AG20443 (cell line): ENCODE data around the gene IFT122.
A peak's percentile ranks its signal among the peaks of the same experiment; 100 is the strongest.
"Not testable (repeated sequence)": the region's sequence is repeated elsewhere in the genome, so short reads cannot be mapped to it uniquely, and the experiment has no call there.

Experiments used
- DNase-seq: peaks from one replicate; pipeline ENCODE4 v3.0.0; 2012; ENCODE audit warnings: low spot score, mixed read lengths

Gene IFT122

GRCh38 chr3:129439817-129440617 lies at the start of gene IFT122, which contains the start of gene MBD4:
TSS of gene IFT122 (plus strand) at chr3:129440224. CDS start at chr3:129440331, 107 bp downstream.
TSS of gene MBD4 (minus strand) at chr3:129439948. CDS start at chr3:129439833, 115 bp downstream.
- peak; percentile 99 for DNase-seq

- not testable (repeated sequence) for DNase-seq
Measured at GRCh38 chr3:129391583-129391982, 48.4 kb upstream of the IFT122 start.

- DNase-seq = not testable (repeated sequence)
Measured at GRCh38 chr3:129392106-129392887, 47.7 kb upstream of the IFT122 start.

GRCh38 chr3:129393271-129393670 lies 46.8 kb upstream of the IFT122 start:
- no peak for DNase-seq

GRCh38 chr3:129393760-129394564 lies 46.1 kb upstream of the IFT122 start:
- not testable (repeated sequence) for DNase-seq

- peak; percentile 55 for DNase-seq
Measured at GRCh38 chr3:129398803-129399144, 41.2 kb upstream of the IFT122 start.

GRCh38 chr3:129399145-129399894 lies 40.7 kb upstream of the IFT122 start:
- peak; percentile 90 for DNase-seq

- no peak for DNase-seq
Measured at GRCh38 chr3:129399895-129400357, 40.1 kb upstream of the IFT122 start.

GRCh38 chr3:129402210-129402609 lies 37.8 kb upstream of the IFT122 start:
- DNase-seq = no peak

- no peak for DNase-seq
Measured at GRCh38 chr3:129402616-129403015, 37.4 kb upstream of the IFT122 start.

- DNase-seq = no peak
Measured at GRCh38 chr3:129403450-129403849, 36.6 kb upstream of the IFT122 start.

GRCh38 chr3:129404130-129404529 lies 35.9 kb upstream of the IFT122 start:
- no peak for DNase-seq

- DNase-seq = no peak
Measured at GRCh38 chr3:129404610-129405009, 35.4 kb upstream of the IFT122 start.

GRCh38 chr3:129409541-129409940 lies 30.5 kb upstream of the IFT122 start:
- DNase-seq = no peak

- DNase-seq = no peak
Measured at GRCh38 chr3:129410971-129411370, 29.1 kb upstream of the IFT122 start.

- DNase-seq = no peak
Measured at GRCh38 chr3:129412542-129413198, 27.4 kb upstream of the IFT122 start.

GRCh38 chr3:129413238-129413637 lies 26.8 kb upstream of the IFT122 start:
- not testable (repeated sequence) for DNase-seq

- peak; percentile 81 for DNase-seq
Measured at GRCh38 chr3:129413687-129414506, 26.1 kb upstream of the IFT122 start.

- DNase-seq = no peak
Measured at GRCh38 chr3:129415378-129415777, 24.6 kb upstream of the IFT122 start.

GRCh38 chr3:129415830-129416229 lies 24.2 kb upstream of the IFT122 start:
- no peak for DNase-seq
